HG02759 (cell line): ENCODE results near the gene ITSN2.
"Not testable (repeated sequence)": the region's sequence is repeated elsewhere in the genome, so short reads cannot be mapped to it uniquely, and the experiment has no call there.

ENCODE experiments used
- ATAC-seq: cut with Tn5 transposase; IDR thresholded peaks from one replicate; pipeline ENCODE4 v1.9.1; 2021; ENCODE audit warnings: mild to moderate bottlenecking, moderate library complexity; ENCODE audit not compliant: unreplicated experiment

The ITSN2 gene

GRCh38 chr2:24222946-24223345, 137.4 kb downstream of the ITSN2 start:
- no peak for ATAC-seq

GRCh38 chr2:24221343-24222050, 138.8 kb downstream of the ITSN2 start:
- ATAC-seq, result no peak

GRCh38 chr2:24220554-24221291, 139.6 kb downstream of the ITSN2 start:
- no peak for ATAC-seq

- ATAC-seq, result peak; percentile 98
Measured at GRCh38 chr2:24214880-24215279, 145.5 kb downstream of the ITSN2 start.

- ATAC-seq, result no peak
Measured at GRCh38 chr2:24211408-24211807, 148.9 kb downstream of the ITSN2 start.

- ATAC-seq, result no peak
Measured at GRCh38 chr2:24210723-24211122, 149.6 kb downstream of the ITSN2 start.

GRCh38 chr2:24210106-24210455, 150.3 kb downstream of the ITSN2 start:
- no peak for ATAC-seq

- no peak for ATAC-seq
Measured at GRCh38 chr2:24209389-24210105, 150.8 kb downstream of the ITSN2 start.

GRCh38 chr2:24208490-24208889, 151.8 kb downstream of the ITSN2 start:
- no peak for ATAC-seq

GRCh38 chr2:24207359-24207758, 153.0 kb downstream of the ITSN2 start:
- ATAC-seq, result no peak

GRCh38 chr2:24206714-24207113, 153.6 kb downstream of the ITSN2 start:
- no peak for ATAC-seq

- ATAC-seq, result no peak
Measured at GRCh38 chr2:24206242-24206641, 154.1 kb downstream of the ITSN2 start.

- no peak for ATAC-seq
Measured at GRCh38 chr2:24205131-24205530, 155.2 kb downstream of the ITSN2 start.

GRCh38 chr2:24204505-24204904, 155.8 kb downstream of the ITSN2 start:
- ATAC-seq, result no peak

- no peak for ATAC-seq
Measured at GRCh38 chr2:24203787-24204150, 156.6 kb downstream of the ITSN2 start.

GRCh38 chr2:24203029-24203786, 157.1 kb downstream of the ITSN2 start:
- no peak for ATAC-seq

- ATAC-seq, result no peak
Measured at GRCh38 chr2:24200799-24201198, 159.5 kb downstream of the ITSN2 start.

GRCh38 chr2:24199968-24200590, 160.3 kb downstream of the ITSN2 start:
- no peak for ATAC-seq

- ATAC-seq, result not testable (repeated sequence)
Measured at GRCh38 chr2:24197213-24197612, 163.1 kb downstream of the ITSN2 start.

- no peak for ATAC-seq
Measured at GRCh38 chr2:24191848-24192247, 168.5 kb downstream of the ITSN2 start.

- ATAC-seq, result no peak
Measured at GRCh38 chr2:24191156-24191555, 169.2 kb downstream of the ITSN2 start.
